HG03135 (cell line): ENCODE data around the gene AICDA.
"Not testable (repeated sequence)": the region's sequence is repeated elsewhere in the genome, so short reads cannot be mapped to it uniquely, and the experiment has no call there.

Source experiments
- ATAC-seq: cut with Tn5 transposase; IDR thresholded peaks from one replicate; pipeline ENCODE4 v1.9.1; 2021; ENCODE audit warnings: mild to moderate bottlenecking, moderate library complexity; ENCODE audit not compliant: unreplicated experiment

Gene AICDA

DNA sequence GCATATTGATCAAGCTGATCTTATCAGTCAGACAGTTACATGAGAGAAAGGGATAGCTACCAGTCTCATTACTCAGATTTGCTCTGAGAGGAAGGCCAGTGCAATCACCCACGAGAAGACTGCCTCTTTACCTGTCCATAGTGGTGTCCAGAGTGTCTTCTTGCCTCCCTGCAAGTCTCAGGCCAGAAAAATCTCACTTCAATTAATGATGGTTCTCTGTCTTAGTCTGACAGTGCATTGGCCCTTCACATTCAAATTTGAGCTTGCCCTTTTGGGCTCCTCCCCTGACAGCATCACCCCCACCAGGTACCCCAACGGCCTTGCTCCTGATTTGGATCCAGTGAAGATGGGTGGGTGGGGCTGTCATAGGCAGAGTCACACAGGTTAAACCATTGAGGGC is at the start of gene AICDA:
AICDA (minus strand) TSS at position 231 of the 400 bp plus-strand sequence; CDS start at position 139, 92 bp downstream.
- no peak for ATAC-seq

GRCh38 chr12:8661751-8662150 is 49.1 kb upstream of the AICDA start:
- no peak for ATAC-seq

DNA sequence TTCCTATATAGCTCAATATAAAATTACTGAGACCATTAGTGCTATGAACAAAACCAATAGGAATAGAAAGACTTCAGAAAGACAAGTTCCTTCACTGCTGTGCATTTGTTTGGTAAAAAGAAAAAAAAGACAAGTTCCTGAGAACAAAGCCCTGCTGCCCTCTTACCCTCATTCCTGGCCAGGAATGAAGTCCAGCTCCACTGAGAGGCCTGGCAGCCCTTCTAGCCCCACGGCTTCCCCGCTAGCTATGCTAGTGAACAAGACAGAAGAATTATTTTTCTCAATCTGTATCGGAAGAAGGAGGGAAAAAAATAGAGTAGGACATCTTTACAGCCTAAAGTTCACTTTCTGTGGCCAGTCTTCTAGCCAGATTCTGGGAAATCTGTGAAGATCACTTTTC is 48.4 kb upstream of the AICDA start:
- no peak for ATAC-seq

GRCh38 chr12:8658346-8658745 is 45.7 kb upstream of the AICDA start:
- ATAC-seq = no peak

DNA sequence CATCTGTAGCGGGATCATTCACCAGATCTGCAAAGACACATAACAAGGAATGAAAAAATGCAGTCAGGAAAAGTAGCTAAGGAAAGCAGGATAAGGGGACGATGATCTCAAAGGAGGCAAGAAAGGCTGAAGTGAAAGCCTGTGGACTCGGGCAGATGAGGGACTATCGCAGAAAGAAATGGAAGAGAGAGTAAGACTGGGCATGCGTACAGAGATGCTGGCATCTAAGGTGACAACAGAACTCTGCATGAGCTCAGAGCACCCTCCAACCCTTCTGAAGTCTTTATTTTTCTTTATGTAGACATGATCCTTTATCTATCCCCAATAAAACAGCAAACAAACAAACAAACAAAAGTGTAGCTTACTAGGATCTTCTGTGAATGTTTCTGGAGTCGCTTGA is 42.8 kb upstream of the AICDA start:
- no peak for ATAC-seq

GRCh38 chr12:8648576-8649205 is 36.0 kb upstream of the AICDA start:
- ATAC-seq = peak; percentile 71

- no peak for ATAC-seq
Observed at GRCh38 chr12:8647968-8648367, 35.3 kb upstream of the AICDA start.

GRCh38 chr12:8644345-8645248 is 31.9 kb upstream of the AICDA start:
- ATAC-seq = peak; percentile 69

GRCh38 chr12:8642775-8643174 is 30.1 kb upstream of the AICDA start:
- ATAC-seq = no peak

- ATAC-seq = no peak
Observed at GRCh38 chr12:8639936-8640335, 27.3 kb upstream of the AICDA start.

- ATAC-seq = no peak
Observed at GRCh38 chr12:8638951-8639350, 26.3 kb upstream of the AICDA start.

GRCh38 chr12:8637666-8638065 is 25.0 kb upstream of the AICDA start:
- no peak for ATAC-seq

- ATAC-seq = no peak
Observed at GRCh38 chr12:8637244-8637643, 24.6 kb upstream of the AICDA start.

GRCh38 chr12:8636581-8636980 is 23.9 kb upstream of the AICDA start:
- ATAC-seq = no peak

DNA sequence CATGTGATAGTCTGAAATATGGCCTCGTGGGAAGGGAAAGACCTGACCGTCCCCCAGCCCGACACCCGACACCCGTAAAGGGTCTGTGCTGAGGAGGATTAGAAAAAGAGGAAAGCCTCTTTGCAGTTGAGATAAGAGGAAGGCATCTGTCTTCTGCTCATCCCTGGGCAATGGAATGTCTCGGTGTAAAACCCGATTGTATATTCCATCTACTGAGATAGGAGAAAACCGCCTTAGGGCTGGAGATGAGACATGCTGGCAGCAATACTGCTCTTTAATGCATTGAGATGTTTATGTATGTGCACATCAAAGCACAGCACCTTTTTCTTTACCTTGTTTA is 23.3 kb upstream of the AICDA start:
- not testable (repeated sequence) for ATAC-seq

- not testable (repeated sequence) for ATAC-seq
Observed at GRCh38 chr12:8635342-8636006, 22.8 kb upstream of the AICDA start.

GRCh38 chr12:8630131-8630530 is 17.5 kb upstream of the AICDA start:
- no peak for ATAC-seq

DNA sequence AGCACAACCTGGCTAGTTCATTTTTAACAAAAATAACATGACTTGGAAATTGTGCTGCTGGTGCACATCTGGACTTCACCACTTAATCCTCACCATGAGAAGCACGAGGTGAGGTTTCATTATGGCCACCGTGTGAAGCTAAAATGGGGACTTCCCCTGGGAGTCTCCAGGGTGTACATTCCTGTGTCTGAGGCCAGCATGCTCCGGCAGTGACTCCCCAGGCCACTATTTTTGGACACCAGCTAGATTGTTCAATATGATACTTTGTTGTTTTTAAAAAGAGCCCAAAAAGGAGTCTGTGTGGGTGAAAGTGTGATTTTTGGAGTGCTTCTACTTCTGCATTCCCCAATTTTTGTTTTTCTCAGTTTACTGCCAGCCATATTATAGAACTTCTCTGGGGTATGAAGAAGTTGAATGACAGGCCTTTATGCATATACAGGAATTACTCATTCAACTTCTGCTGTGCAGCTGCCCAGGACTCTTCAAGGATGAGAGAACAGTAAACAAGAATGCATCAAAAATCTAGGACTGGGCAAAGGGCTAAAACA is 16.9 kb upstream of the AICDA start:
- peak; percentile 94 for ATAC-seq

- no peak for ATAC-seq
Observed at GRCh38 chr12:8628731-8629130, 16.1 kb upstream of the AICDA start.

- ATAC-seq = not testable (repeated sequence)
Observed at GRCh38 chr12:8624750-8625149, 12.1 kb upstream of the AICDA start.

GRCh38 chr12:8622646-8623045 is 10.0 kb upstream of the AICDA start:
- ATAC-seq = no peak
